ACC112 (cell line): ENCODE measurements around the gene PXT1.
A peak's percentile ranks its signal among the peaks of the same experiment; 100 is the strongest.

ENCODE experiments used
- H2AFZ ChIP-seq: fragments of 200-600 bp; sonication (generic); one replicate; pipeline ENCODE4 v1.6.0; 2017; ENCODE audit warnings: antibody characterized with exemption, low read length; ENCODE audit not compliant: unreplicated experiment
- H3K27ac ChIP-seq: fragments of 200-600 bp; sonication (generic); 2 replicates; pipeline ENCODE4 v1.5.1; 2014; ENCODE audit warnings: low read depth, mild to moderate bottlenecking, antibody characterized with exemption, low read length, moderate library complexity
- H3K27me3 ChIP-seq: fragments of 200-600 bp; sonication (generic); 2 replicates; pipeline ENCODE4 v1.6.1; 2014; ENCODE audit warnings: mild to moderate bottlenecking, antibody characterized with exemption, low read length, moderate library complexity, mixed read lengths; ENCODE audit not compliant: insufficient read depth
- H3K36me3 ChIP-seq: fragments of 200-600 bp; sonication (generic); 2 replicates; pipeline ENCODE4 v1.6.1; 2016; ENCODE audit warnings: mild to moderate bottlenecking, antibody characterized with exemption, low read length, moderate library complexity, mixed read lengths; ENCODE audit not compliant: insufficient read depth
- H3K4me1 ChIP-seq: fragments of 200-600 bp; sonication (generic); one replicate; pipeline ENCODE4 v1.6.1; 2016; ENCODE audit warnings: low read length, mixed read lengths; ENCODE audit not compliant: insufficient read depth, unreplicated experiment, control insufficient read depth
- H3K4me3 ChIP-seq: fragments of 200-600 bp; sonication (generic); 2 replicates; pipeline ENCODE4 v1.5.1; 2014; ENCODE audit warnings: mild to moderate bottlenecking, low read depth, low read length
- H3K79me2 ChIP-seq: fragments of 200-600 bp; sonication (generic); one replicate; pipeline ENCODE4 v1.6.0; 2016; ENCODE audit warnings: low read length; ENCODE audit not compliant: control insufficient read depth, unreplicated experiment, insufficient read depth

Gene PXT1

GRCh38 chr6:36360241-36361054 lies 82.2 kb downstream of the PXT1 start:
- H3K27ac ChIP-seq = no peak overlapping the region
- no peaks in the 10 kb centered on the region for H3K27me3 ChIP-seq
- H3K79me2 ChIP-seq = no peaks in the 10 kb centered on the region
- H3K36me3 ChIP-seq = no peaks in the 10 kb centered on the region
- H3K4me3 ChIP-seq = no peak overlapping the region
- peak overlapping the region; percentile 17 for H2AFZ ChIP-seq
- peaks cover 18% of the 10 kb centered on the region for H3K4me1 ChIP-seq

- H3K27me3 ChIP-seq = no peaks in the 10 kb centered on the region
- peaks cover 18% of the 10 kb centered on the region for H3K4me1 ChIP-seq
- no peak overlapping the region for H3K4me3 ChIP-seq
- no peaks in the 10 kb centered on the region for H3K36me3 ChIP-seq
- no peaks in the 10 kb centered on the region for H3K79me2 ChIP-seq
- peak overlapping the region; percentile 29; the same call in 1 of the 2 replicates for H3K27ac ChIP-seq
- peak overlapping the region; percentile 59 for H2AFZ ChIP-seq
Observed at GRCh38 chr6:36358226-36358915, 84.3 kb downstream of the PXT1 start.

GRCh38 chr6:36357872-36358225 lies 84.8 kb downstream of the PXT1 start:
- Histone ChIP-seq H3K36me3 (no peaks in the 10 kb centered on the region), H3K4me1 (peaks cover 18% of the 10 kb centered on the region), H3K27me3 (no peaks in the 10 kb centered on the region), H3K79me2 (no peaks in the 10 kb centered on the region), H2AFZ (no peak overlapping the region), H3K27ac (no peak overlapping the region), H3K4me3 (no peak overlapping the region)

GRCh38 chr6:36355819-36356218 lies 86.8 kb downstream of the PXT1 start:
- no peaks in the 10 kb centered on the region for H3K27me3 ChIP-seq
- no peaks in the 10 kb centered on the region for H3K36me3 ChIP-seq
- no peaks in the 10 kb centered on the region for H3K79me2 ChIP-seq
- no peak overlapping the region for H3K27ac ChIP-seq
- H3K4me1 ChIP-seq = peaks cover 23% of the 10 kb centered on the region
- H2AFZ ChIP-seq = no peak overlapping the region
- H3K4me3 ChIP-seq = no peak overlapping the region

- H2AFZ ChIP-seq = no peak overlapping the region
- H3K27me3 ChIP-seq = no peaks in the 10 kb centered on the region
- H3K4me1 ChIP-seq = peaks cover 23% of the 10 kb centered on the region
- no peaks in the 10 kb centered on the region for H3K79me2 ChIP-seq
- H3K36me3 ChIP-seq = no peaks in the 10 kb centered on the region
- no peak overlapping the region for H3K27ac ChIP-seq
- H3K4me3 ChIP-seq = no peak overlapping the region
Observed at GRCh38 chr6:36353411-36353915, 89.2 kb downstream of the PXT1 start.

GRCh38 chr6:36352477-36353157 lies 90.0 kb downstream of the PXT1 start:
- no peaks in the 10 kb centered on the region for H3K79me2 ChIP-seq
- H3K27ac ChIP-seq = no peak overlapping the region
- no peak overlapping the region for H2AFZ ChIP-seq
- H3K4me3 ChIP-seq = no peak overlapping the region
- no peaks in the 10 kb centered on the region for H3K27me3 ChIP-seq
- peaks cover 17% of the 10 kb centered on the region for H3K4me1 ChIP-seq
- no peaks in the 10 kb centered on the region for H3K36me3 ChIP-seq

GRCh38 chr6:36350681-36351571 lies 91.7 kb downstream of the PXT1 start:
- Histone ChIP-seq H3K4me1 (peaks cover 17% of the 10 kb centered on the region), H3K27ac (peak overlapping the region; percentile 75), H3K36me3 (no peaks in the 10 kb centered on the region), H3K79me2 (no peaks in the 10 kb centered on the region), H2AFZ (peak overlapping the region; percentile 82), H3K27me3 (no peaks in the 10 kb centered on the region), H3K4me3 (peak overlapping the region; percentile 29; the same call in 1 of the 2 replicates)

GRCh38 chr6:36350082-36350481 lies 92.6 kb downstream of the PXT1 start:
- Histone ChIP-seq H3K4me3 (no peak overlapping the region), H2AFZ (peak overlapping the region; percentile 82), H3K4me1 (peaks cover 17% of the 10 kb centered on the region), H3K36me3 (no peaks in the 10 kb centered on the region), H3K79me2 (no peaks in the 10 kb centered on the region), H3K27ac (peak overlapping the region; percentile 75), H3K27me3 (no peaks in the 10 kb centered on the region)

GRCh38 chr6:36349240-36349639 lies 93.4 kb downstream of the PXT1 start:
- Histone ChIP-seq H3K79me2 (no peaks in the 10 kb centered on the region), H3K4me1 (peaks cover 17% of the 10 kb centered on the region), H2AFZ (no peak overlapping the region)

GRCh38 chr6:36347621-36348020 lies 95.0 kb downstream of the PXT1 start:
- H3K36me3 ChIP-seq = no peaks in the 10 kb centered on the region
- no peak overlapping the region for H2AFZ ChIP-seq
- no peak overlapping the region for H3K27ac ChIP-seq
- no peaks in the 10 kb centered on the region for H3K27me3 ChIP-seq
- no peaks in the 10 kb centered on the region for H3K79me2 ChIP-seq
- H3K4me1 ChIP-seq = peaks cover 17% of the 10 kb centered on the region
- no peak overlapping the region for H3K4me3 ChIP-seq

More at GRCh38 chr6:36349240-36349639, 93.4 kb downstream of the PXT1 start:
- Histone ChIP-seq H3K36me3 (no peaks in the 10 kb centered on the region), H3K4me3 (no peak overlapping the region), H3K27ac (no peak overlapping the region), H3K27me3 (no peaks in the 10 kb centered on the region)
